Placental epithelial cell (primary cell): ENCODE results near the gene ARPC5L. TPM values are rescaled to one million over a fixed set of nuclear protein-coding genes. Genes with fewer than 3 reads are reported as not detected.

ENCODE experiments used
- small RNA-seq: library from RNA; depleted of rRNA; stranded (forward); fragments of <200 nt; gene quantifications from one replicate; pipeline ENCODE3, GENCODE V24; 2012
- total RNA-seq: library from RNA; depleted of rRNA; stranded (reverse); fragments of >200 nt; gene quantifications from 2 replicates; pipeline ENCODE4 v1.2.3, GENCODE V29; 2012

Gene ARPC5L
- 10.5 and 11.0 TPM in 2 replicates for total RNA-seq

DNA sequence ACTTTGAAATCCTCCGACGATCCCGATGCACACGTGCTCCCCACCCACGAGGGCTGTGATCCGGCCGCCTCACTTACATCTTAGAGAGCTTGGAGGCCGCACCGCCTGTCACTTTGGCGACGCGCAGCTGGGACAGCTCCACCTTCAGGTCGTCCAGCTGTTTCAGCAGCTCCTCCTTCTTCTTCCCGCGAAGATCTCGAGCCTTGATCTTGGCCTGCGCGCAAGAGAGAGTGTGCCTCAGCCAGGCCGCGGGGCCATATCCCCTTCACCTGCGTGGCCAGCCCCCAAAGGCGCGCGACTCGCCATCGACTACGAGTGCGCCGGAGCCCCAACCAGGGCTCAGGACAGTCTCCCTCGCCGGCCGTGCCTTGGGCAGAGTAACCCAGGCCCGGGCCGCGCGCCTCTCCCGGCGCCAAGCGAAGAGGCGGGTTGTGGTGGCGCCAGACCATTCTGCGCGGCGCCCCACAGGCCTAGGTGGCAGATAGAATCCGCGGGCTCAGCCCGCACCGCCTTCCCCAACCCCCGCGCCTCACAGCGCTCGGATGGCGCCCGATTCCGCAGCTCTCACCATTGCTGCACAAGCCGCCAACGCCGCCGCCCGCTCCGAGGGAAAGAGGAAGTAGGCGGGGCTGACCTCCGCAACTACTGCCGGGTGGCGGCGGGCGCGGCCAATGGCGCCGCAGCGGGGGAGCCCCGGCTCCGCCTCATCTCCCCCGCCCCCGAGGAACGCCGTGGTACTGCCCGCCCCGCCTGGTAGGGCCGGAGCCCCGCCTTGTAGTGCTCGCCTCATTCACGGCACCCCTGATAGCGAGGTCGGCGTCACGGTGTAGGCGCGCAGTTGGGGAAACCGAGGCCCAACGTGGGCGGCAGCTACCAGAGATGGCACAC, at the start of gene ARPC5L, which contains the start of gene RPL35:
Gene ARPC5L, plus strand, starts transcription at position 789 of the 888 bp plus-strand sequence. CDS start 7,161 bp downstream, outside the sequence.
Gene RPL35, minus strand, starts transcription at position 616 of the 888 bp plus-strand sequence. Its CDS starts 45 bp downstream, at position 571.

GRCh38 chr9:124852829-124853531, 8.9 kb upstream of the ARPC5L start, which contains the start of gene WDR38:
Gene WDR38, plus strand, starts transcription at chr9:124853460. Its CDS starts 72 bp downstream, at chr9:124853532.

Small RNA genes lying within 50 kb of the gene (small RNA-seq; reads per million reads assigned to genes)
- not detected for gene RNU4-82P

Other genes starting within 250 kb of the ARPC5L start
- gene NR6A1, start 90.8 kb upstream of the ARPC5L start, total RNA-seq: 0.54 and 1.6 TPM in 2 replicates
- 8.6 and 14.9 TPM in 2 replicates for gene OLFML2A, start 85.0 kb upstream of the ARPC5L start, total RNA-seq
- gene WDR38, start 8.7 kb upstream of the ARPC5L start, total RNA-seq: not detected in 2 replicates
- 1,756 and 2,140 TPM in 2 replicates for gene RPL35, start 173 bp upstream of the ARPC5L start, total RNA-seq
- gene GOLGA1, start 79.0 kb downstream of the ARPC5L start, total RNA-seq: 10.6 and 11.9 TPM in 2 replicates